IMR-90 (cell line): ENCODE results near the gene MOCOS.

Experiments used
- BHLHE40 ChIP-seq: fragments of 150-350 bp; IDR thresholded peaks from 2 replicates; pipeline ENCODE4 v1.6.1; 2016; ENCODE audit warnings: mild to moderate bottlenecking, low read depth, low read length
- CEBPB ChIP-seq: IDR thresholded peaks from 2 replicates; pipeline ENCODE4 v1.6.1; 2012; ENCODE audit warnings: low read depth, low read length, improper control_type of control experiment
- NFE2L2 ChIP-seq: fragments of 150-350 bp; IDR thresholded peaks from 2 replicates; pipeline ENCODE4 v1.6.1; 2016; ENCODE audit warnings: low read depth, mild to moderate bottlenecking, low read length
- POLR2A ChIP-seq: IDR thresholded peaks from 2 replicates; pipeline ENCODE4 v1.6.1; 2012; ENCODE audit warnings: mild to moderate bottlenecking, low read depth, low read length
- RAD21 ChIP-seq: IDR thresholded peaks from 2 replicates; pipeline ENCODE4 v1.6.1; 2012; ENCODE audit warnings: low read length, improper control_type of control experiment
- RFX5 ChIP-seq: IDR thresholded peaks from 2 replicates; pipeline ENCODE4 v1.8.0; 2012; ENCODE audit warnings: low read depth, mild to moderate bottlenecking, low read length, moderate library complexity
- SMC3 ChIP-seq: fragments of 150-350 bp; IDR thresholded peaks from 2 replicates; pipeline ENCODE4 v1.6.1; 2016; ENCODE audit warnings: low read depth, mild to moderate bottlenecking, antibody characterized with exemption, low read length, moderate library complexity
- TF ChIP-seq, protein P1 (sequence below): conservative IDR thresholded peaks from 2 replicates; pipeline ENCODE4 v1.5.1; 2012; ENCODE audit warnings: mild to moderate bottlenecking, low read depth, low read length, improper control_type of control experiment
- TF ChIP-seq, protein P2 (sequence below): fragments of 150-350 bp; IDR thresholded peaks from 2 replicates; pipeline ENCODE4 v1.6.1; 2017; ENCODE audit warnings: mild to moderate bottlenecking, antibody characterized with exemption, low read length, low read depth

DNA sequence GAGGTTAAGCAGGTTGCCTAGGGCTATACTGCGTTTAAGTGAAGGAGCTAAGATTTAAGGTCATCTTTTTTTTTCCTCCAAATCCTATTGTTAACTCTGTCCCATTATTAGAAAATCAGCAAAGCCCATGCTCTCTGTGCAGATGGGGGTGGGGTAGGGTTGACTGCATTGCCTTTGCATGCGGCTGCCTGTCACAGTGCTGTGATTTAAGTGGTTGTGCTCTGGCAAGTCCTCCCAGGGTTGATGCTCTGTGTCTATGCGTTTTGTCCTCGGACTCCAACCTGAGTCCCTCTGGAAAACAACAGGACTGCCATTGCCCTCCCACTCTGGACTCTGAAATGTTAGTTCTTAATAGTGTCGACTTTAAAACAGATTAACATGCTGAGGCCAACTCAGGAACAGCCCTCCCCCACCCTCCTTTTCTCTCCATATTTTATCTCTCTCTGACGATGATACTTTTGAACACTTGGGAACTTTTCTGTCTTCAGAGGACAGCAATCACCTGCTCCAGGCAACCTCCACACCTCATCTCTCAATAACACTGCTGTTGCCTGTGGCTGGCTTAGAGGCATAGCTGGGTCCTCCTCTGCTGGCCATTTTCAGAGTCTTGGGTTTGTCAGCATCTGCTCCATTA, 116.0 kb downstream of the MOCOS start:
- TF ChIP-seq, protein P1, sequence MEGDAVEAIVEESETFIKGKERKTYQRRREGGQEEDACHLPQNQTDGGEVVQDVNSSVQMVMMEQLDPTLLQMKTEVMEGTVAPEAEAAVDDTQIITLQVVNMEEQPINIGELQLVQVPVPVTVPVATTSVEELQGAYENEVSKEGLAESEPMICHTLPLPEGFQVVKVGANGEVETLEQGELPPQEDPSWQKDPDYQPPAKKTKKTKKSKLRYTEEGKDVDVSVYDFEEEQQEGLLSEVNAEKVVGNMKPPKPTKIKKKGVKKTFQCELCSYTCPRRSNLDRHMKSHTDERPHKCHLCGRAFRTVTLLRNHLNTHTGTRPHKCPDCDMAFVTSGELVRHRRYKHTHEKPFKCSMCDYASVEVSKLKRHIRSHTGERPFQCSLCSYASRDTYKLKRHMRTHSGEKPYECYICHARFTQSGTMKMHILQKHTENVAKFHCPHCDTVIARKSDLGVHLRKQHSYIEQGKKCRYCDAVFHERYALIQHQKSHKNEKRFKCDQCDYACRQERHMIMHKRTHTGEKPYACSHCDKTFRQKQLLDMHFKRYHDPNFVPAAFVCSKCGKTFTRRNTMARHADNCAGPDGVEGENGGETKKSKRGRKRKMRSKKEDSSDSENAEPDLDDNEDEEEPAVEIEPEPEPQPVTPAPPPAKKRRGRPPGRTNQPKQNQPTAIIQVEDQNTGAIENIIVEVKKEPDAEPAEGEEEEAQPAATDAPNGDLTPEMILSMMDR, result no peak
- TF ChIP-seq SMC3, result no peak
- TF ChIP-seq POLR2A, result no peak
- TF ChIP-seq NFE2L2, result no peak
- no peak for TF ChIP-seq BHLHE40
- no peak for TF ChIP-seq CEBPB
- TF ChIP-seq, protein P2, sequence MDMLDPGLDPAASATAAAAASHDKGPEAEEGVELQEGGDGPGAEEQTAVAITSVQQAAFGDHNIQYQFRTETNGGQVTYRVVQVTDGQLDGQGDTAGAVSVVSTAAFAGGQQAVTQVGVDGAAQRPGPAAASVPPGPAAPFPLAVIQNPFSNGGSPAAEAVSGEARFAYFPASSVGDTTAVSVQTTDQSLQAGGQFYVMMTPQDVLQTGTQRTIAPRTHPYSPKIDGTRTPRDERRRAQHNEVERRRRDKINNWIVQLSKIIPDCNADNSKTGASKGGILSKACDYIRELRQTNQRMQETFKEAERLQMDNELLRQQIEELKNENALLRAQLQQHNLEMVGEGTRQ, result no peak
- no peak for TF ChIP-seq RFX5
- no peak for TF ChIP-seq RAD21
